ENCODE data around the gene MED9. TPM values are rescaled to one million over a fixed set of nuclear protein-coding genes. Genes with fewer than 3 reads are reported as not detected.

The MED9 gene
- total and polyA plus RNA-seq, 7 donors: 9.7 to 17.9 (median 15.3) TPM

DNA sequence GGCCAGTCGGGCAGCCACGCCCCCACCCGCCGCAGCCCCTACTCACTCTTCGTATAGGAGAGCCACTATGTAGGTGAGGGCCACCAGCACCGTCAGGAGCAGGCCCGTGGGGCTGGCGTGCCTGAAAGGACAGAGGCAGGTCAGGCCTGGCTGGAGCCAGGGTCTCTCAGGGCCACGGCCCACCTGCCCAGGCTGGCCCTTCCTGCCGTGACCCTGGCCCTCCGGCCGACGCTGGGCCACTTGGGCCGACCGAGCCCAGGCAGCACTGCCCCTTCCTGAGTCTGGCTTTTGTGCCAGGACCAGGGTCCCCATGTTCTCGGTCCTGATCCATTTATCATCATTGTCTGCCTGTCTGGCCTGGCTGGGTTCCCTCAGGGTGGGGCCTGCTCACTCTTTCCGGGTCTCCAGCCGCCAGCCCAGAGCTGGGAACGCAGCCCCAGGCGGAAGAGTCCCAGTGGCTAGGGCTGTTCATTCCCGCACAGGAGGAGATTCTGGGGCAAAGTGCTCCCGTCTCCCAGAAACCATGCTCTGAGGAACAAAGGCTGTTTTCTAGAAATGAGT, 29.5 kb downstream of the MED9 start:
- Histone ChIP-seq H3K9me3 (no peaks in the 10 kb centered on the region), H3K36me3 (no peaks in the 10 kb centered on the region), H3K27me3 (no peaks in the 10 kb centered on the region), H3K4me3 (no peak overlapping the region), H3K27ac (no peak overlapping the region), H3K4me1 (no peaks in the 10 kb centered on the region)
- DNase-seq: no peak
- WGBS, 2 donors: 61 to 83% methylated on average over 22 of the region's 22 CpGs
- intact Hi-C loops (cut with DNase I): no loop called here
- TF ChIP-seq, protein P1, sequence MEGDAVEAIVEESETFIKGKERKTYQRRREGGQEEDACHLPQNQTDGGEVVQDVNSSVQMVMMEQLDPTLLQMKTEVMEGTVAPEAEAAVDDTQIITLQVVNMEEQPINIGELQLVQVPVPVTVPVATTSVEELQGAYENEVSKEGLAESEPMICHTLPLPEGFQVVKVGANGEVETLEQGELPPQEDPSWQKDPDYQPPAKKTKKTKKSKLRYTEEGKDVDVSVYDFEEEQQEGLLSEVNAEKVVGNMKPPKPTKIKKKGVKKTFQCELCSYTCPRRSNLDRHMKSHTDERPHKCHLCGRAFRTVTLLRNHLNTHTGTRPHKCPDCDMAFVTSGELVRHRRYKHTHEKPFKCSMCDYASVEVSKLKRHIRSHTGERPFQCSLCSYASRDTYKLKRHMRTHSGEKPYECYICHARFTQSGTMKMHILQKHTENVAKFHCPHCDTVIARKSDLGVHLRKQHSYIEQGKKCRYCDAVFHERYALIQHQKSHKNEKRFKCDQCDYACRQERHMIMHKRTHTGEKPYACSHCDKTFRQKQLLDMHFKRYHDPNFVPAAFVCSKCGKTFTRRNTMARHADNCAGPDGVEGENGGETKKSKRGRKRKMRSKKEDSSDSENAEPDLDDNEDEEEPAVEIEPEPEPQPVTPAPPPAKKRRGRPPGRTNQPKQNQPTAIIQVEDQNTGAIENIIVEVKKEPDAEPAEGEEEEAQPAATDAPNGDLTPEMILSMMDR (IDR thresholded peaks at IDR 0.05): no peak
- TF ChIP-seq POLR2AphosphoS5 (IDR thresholded peaks at IDR 0.05) (no peak), POLR2A (IDR thresholded peaks at IDR 0.05) (no peak), EP300 (IDR thresholded peaks at IDR 0.05) (no peak)

DNA sequence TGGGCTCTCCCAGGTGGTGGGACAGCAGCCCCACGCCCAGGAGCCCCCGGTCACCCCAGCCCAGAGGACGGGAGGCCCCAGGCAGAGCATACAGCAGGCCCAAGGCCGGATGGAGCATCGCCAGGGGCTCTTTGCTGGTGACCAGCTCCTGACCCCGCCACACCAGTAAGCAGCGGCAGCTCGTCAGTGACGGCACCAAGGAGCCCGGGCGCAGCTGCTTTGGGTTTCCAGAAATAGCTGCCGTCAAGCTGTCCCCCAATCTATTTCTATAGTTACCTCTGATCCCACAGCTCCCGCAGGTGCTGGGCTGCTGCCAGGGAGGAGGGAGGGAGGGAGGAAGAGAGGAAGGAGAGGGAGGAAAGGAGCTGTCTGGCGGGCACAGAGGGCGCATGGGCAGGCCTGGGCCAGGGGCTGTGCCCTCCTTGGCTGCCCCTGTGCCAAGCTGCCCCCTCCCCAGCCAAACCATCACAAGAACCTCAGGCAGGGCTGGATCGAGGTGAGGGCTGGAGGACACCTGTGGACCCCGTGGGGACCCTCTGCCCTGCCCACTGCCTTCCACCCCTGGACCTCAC, 30.2 kb downstream of the MED9 start:
- no peak for TF ChIP-seq POLR2A (IDR thresholded peaks at IDR 0.05)
- TF ChIP-seq POLR2AphosphoS5 (IDR thresholded peaks at IDR 0.05): no peak
- TF ChIP-seq EP300 (IDR thresholded peaks at IDR 0.05): no peak
- TF ChIP-seq, protein P1 (IDR thresholded peaks at IDR 0.05): no peak
- Histone ChIP-seq H3K27ac (no peak overlapping the region), H3K4me3 (no peak overlapping the region), H3K36me3 (no peaks in the 10 kb centered on the region), H3K27me3 (no peaks in the 10 kb centered on the region), H3K4me1 (no peaks in the 10 kb centered on the region), H3K9me3 (no peaks in the 10 kb centered on the region)
- WGBS, 2 donors: 20 to 59% methylated on average over 17 of the region's 17 CpGs
- no peak for DNase-seq
- intact Hi-C loops (cut with DNase I): no loop called here

DNA sequence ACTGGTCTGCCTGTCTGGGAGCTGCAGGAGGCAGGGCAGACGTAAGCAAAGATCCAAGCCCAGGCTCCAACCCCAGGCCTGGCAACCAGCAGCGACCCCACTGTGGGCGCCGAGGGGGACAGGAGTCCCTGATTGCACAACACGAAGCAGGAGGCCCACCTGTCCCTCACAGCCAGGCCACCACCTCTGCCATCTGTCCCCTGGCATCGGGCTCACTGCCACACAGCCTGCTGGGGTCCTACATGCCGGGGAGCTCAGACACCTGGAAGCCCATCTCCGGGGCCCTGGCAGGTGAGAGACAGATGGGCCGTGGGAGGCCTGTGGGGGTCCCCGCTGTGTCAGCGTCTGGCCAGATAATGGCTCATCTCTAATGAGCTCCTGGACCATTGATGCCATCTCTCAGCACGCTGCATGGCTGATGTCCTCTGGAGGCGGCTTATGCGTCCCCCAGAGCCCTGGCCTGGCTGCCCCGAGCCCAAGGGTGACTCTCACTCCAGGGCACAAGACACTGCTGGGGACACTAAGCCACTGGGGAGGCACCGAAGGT, 30.7 kb downstream of the MED9 start:
- Histone ChIP-seq H3K27ac (no peak overlapping the region), H3K27me3 (no peaks in the 10 kb centered on the region), H3K9me3 (no peaks in the 10 kb centered on the region), H3K4me1 (no peaks in the 10 kb centered on the region), H3K36me3 (no peaks in the 10 kb centered on the region), H3K4me3 (no peak overlapping the region)
- no peak for DNase-seq
- intact Hi-C loops (cut with DNase I): no loop called here
- WGBS, 2 donors: 90 to 92% methylated on average over 16 of the region's 16 CpGs
- TF ChIP-seq POLR2AphosphoS5 (IDR thresholded peaks at IDR 0.05) (no peak), EP300 (IDR thresholded peaks at IDR 0.05) (no peak), POLR2A (IDR thresholded peaks at IDR 0.05) (no peak)
- TF ChIP-seq, protein P1 (IDR thresholded peaks at IDR 0.05): no peak

DNA sequence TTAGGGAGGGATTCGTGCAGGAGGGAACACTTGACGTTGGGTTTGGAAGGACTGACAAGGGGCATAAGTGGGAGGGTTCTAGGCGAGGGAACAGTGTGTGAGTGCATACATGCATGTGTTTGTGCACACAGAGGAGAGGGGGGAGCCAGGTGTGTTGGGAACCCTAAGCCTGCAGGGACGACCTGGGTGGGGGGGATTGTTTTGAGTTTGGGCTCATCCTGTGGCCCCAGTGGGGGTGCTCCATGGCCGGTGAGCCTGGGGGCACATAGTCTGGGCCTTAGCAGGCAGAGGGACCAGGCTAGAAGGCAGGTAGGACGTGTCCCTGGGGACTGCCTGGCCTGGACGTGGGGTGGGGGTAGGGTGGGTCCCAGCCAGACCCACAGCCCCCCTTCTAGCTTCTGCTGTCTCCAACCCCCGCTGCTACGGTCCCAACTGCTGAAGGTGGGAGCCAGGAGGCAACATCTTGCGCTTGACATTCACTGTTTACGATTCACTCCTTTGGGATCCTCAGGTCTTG, 31.3 kb downstream of the MED9 start:
- Histone ChIP-seq H3K4me1 (no peaks in the 10 kb centered on the region), H3K4me3 (no peak overlapping the region), H3K36me3 (no peaks in the 10 kb centered on the region), H3K27ac (no peak overlapping the region), H3K9me3 (no peaks in the 10 kb centered on the region), H3K27me3 (no peaks in the 10 kb centered on the region)
- DNase-seq: no peak
- intact Hi-C loops (cut with DNase I): no loop called here
- TF ChIP-seq, protein P1 (IDR thresholded peaks at IDR 0.05): no peak
- TF ChIP-seq POLR2A (IDR thresholded peaks at IDR 0.05): no peak
- TF ChIP-seq EP300 (IDR thresholded peaks at IDR 0.05): no peak
- TF ChIP-seq POLR2AphosphoS5 (IDR thresholded peaks at IDR 0.05): no peak
- WGBS, 2 donors: 90 to 91% methylated on average over 11 of the region's 11 CpGs
